Measurements from ENCODE around the gene USP24. TPM values are rescaled to one million over a fixed set of nuclear protein-coding genes. Genes with fewer than 3 reads are reported as not detected.

The USP24 gene
- total RNA-seq, 1 experiment from 2014 or later = 40.9 TPM

DNA sequence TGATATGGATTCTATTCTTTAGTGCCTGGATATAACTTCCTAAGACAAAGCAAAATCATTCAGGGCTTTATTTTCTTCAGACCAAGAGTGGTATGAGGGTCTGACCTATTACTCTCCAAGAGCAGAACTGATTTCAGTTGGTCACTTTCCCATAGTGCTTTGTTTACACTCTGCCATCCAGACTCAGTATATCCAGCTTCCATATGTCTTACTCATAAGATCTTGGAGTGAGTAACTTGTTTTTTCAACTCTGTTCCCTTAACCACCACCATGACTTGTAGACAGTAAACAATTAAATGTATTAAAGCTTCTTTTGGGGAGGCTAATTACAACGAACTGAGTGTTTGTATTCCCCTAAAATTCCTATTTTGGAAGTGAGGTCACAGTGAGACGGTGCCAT lies 83.4 kb downstream of the USP24 start (continued):
- TF ChIP-seq, protein P1, sequence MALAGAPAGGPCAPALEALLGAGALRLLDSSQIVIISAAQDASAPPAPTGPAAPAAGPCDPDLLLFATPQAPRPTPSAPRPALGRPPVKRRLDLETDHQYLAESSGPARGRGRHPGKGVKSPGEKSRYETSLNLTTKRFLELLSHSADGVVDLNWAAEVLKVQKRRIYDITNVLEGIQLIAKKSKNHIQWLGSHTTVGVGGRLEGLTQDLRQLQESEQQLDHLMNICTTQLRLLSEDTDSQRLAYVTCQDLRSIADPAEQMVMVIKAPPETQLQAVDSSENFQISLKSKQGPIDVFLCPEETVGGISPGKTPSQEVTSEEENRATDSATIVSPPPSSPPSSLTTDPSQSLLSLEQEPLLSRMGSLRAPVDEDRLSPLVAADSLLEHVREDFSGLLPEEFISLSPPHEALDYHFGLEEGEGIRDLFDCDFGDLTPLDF (CRISPR knock-in tag; IDR thresholded peaks at IDR 0.05) = no peak
- TF ChIP-seq, protein P2, sequence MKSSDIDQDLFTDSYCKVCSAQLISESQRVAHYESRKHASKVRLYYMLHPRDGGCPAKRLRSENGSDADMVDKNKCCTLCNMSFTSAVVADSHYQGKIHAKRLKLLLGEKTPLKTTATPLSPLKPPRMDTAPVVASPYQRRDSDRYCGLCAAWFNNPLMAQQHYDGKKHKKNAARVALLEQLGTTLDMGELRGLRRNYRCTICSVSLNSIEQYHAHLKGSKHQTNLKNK (CRISPR knock-in tag; IDR thresholded peaks at IDR 0.05) = no peak
- TF ChIP-seq ELF4 (CRISPR knock-in tag; IDR thresholded peaks at IDR 0.05; ENCODE audit: low read depth) = no peak

DNA sequence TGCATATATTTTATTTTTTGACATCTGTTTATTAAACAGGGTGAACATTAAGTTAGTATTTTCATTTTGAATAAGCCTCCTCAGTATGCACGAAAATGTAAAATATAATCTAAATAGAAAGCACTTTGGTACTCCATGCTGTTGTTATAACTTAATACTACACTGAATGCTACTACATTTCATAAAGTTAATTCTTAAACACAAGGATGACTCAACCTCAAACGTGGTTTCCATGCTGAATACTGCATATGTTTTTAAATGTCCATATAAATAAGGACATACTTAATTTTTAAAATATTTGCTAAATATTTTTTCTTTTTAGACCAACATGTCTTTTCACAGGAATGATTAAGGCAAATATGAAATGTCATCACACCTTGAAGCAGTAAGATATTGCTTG lies 83.9 kb downstream of the USP24 start:
- ChIA-PET CTCF (interaction anchor here (0.9 kb wide), 1 partner anchor 12 kb away, joined by 3 read pairs; no protein-coding TSS in a partner anchor), POLR2A (no interaction called here)
- no peak overlapping the region for H3K27ac Mint-ChIP-seq
- ATAC-seq (no peak), DNase-seq (ENCODE audit: low spot score) (no peak)
- H3K9me3 Mint-ChIP-seq = no peaks in the 10 kb centered on the region
- H3K36me3 Mint-ChIP-seq = peaks cover 59% of the 10 kb centered on the region
- TF ChIP-seq JAZF1 (CRISPR knock-in tag; IDR thresholded peaks at IDR 0.05) (no peak), MYBL2 (CRISPR knock-in tag; IDR thresholded peaks at IDR 0.05) (no peak)
- H3K4me3 Mint-ChIP-seq = no peak overlapping the region
- H3K4me1 Mint-ChIP-seq = no peaks in the 10 kb centered on the region
- no peaks in the 10 kb centered on the region for H3K27me3 Mint-ChIP-seq (ENCODE audit: low read depth)

DNA sequence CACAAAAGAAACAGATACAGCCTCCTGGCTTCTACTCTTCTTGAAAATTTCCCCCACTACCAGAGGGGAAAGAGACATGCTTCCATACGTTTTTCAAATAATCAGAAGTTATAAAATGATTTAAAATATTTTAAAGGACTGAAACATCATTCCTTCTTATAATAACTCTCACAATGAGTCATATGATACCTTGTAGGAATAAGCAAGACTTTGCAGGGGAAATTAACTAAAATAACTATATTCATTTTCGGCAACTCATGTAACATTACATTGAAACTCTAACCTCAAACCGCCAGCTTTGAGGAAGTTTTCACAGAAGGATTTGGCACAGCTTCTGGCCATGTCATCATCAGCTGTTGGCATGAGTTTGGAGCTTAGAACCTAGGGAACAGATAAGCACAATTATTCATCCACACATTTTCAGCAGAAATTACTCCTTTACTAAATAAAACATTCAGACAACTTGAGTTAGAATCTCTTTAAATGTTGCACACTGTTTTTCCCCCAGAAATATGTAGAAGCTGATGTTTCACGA lies 85.9 kb downstream of the USP24 start:
- ChIA-PET POLR2A (no interaction called here), CTCF (no interaction called here)
- H3K9me3 Mint-ChIP-seq = no peaks in the 10 kb centered on the region
- no peak overlapping the region for H3K27ac Mint-ChIP-seq
- no peak for ATAC-seq
- no peaks in the 10 kb centered on the region for H3K27me3 Mint-ChIP-seq (ENCODE audit: low read depth)
- no peak for TF ChIP-seq SOX15 (CRISPR knock-in tag; IDR thresholded peaks at IDR 0.05)
- TF ChIP-seq EMX1 (CRISPR knock-in tag; IDR thresholded peaks at IDR 0.05) = no peak
- no peak for TF ChIP-seq ZNF232 (CRISPR knock-in tag; IDR thresholded peaks at IDR 0.05)
- TF ChIP-seq, protein P3, sequence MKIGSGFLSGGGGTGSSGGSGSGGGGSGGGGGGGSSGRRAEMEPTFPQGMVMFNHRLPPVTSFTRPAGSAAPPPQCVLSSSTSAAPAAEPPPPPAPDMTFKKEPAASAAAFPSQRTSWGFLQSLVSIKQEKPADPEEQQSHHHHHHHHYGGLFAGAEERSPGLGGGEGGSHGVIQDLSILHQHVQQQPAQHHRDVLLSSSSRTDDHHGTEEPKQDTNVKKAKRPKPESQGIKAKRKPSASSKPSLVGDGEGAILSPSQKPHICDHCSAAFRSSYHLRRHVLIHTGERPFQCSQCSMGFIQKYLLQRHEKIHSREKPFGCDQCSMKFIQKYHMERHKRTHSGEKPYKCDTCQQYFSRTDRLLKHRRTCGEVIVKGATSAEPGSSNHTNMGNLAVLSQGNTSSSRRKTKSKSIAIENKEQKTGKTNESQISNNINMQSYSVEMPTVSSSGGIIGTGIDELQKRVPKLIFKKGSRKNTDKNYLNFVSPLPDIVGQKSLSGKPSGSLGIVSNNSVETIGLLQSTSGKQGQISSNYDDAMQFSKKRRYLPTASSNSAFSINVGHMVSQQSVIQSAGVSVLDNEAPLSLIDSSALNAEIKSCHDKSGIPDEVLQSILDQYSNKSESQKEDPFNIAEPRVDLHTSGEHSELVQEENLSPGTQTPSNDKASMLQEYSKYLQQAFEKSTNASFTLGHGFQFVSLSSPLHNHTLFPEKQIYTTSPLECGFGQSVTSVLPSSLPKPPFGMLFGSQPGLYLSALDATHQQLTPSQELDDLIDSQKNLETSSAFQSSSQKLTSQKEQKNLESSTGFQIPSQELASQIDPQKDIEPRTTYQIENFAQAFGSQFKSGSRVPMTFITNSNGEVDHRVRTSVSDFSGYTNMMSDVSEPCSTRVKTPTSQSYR (CRISPR knock-in tag; IDR thresholded peaks at IDR 0.05) = no peak
- TF ChIP-seq RORB (CRISPR knock-in tag; IDR thresholded peaks at IDR 0.05) = no peak
- TF ChIP-seq NFYB (CRISPR knock-in tag; conservative IDR thresholded peaks at IDR 0.05; ENCODE audit: low read depth) = no peak
- TF ChIP-seq SMAD3 (CRISPR knock-in tag; IDR thresholded peaks at IDR 0.05; ENCODE audit: borderline replicate concordance) = no peak
- TF ChIP-seq, protein P4, sequence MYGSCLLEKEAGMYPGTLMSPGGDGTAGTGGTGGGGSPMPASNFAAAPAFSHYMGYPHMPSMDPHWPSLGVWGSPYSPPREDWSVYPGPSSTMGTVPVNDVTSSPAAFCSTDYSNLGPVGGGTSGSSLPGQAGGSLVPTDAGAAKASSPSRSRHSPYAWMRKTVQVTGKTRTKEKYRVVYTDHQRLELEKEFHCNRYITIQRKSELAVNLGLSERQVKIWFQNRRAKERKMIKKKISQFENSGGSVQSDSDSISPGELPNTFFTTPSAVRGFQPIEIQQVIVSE (CRISPR knock-in tag; IDR thresholded peaks at IDR 0.05; ENCODE audit: borderline replicate concordance) = no peak
- no peak for DNase-seq (ENCODE audit: low spot score)
- H3K4me1 Mint-ChIP-seq = no peaks in the 10 kb centered on the region
- H3K4me3 Mint-ChIP-seq = no peak overlapping the region
- H3K36me3 Mint-ChIP-seq = peaks cover 69% of the 10 kb centered on the region

DNA sequence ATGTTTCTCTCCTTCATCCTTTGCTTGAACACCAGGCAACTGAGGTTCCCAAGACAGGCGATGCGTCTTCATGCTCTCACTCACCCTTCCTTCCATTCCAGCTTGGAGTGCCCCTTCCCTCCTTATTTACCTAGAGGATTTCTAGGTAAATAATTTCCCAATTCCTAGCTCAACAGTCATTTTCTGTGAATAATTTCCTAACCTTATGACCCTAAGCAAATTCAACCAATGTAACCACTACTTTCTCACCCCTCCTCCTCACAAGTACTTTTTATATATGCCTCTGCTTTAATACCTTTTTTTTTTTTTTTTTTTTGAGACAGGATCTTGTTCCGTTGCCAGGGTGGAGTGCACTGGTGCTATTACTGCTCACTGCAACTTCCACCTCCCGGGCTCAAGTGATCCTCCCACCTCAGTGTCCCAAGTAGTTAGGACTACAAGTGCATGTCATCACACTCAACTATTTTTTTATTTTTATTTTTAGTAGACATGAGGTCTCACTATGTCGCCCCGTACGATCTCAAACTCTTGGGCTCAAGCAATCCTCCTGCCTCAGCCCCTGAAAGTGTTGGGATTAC lies 86.7 kb downstream of the USP24 start:
- Mint-ChIP-seq H3K36me3 (peaks cover 69% of the 10 kb centered on the region), H3K27ac (no peak overlapping the region)

More for the DNA sequence above, 86.7 kb downstream of the USP24 start:
- no peaks in the 10 kb centered on the region for H3K9me3 Mint-ChIP-seq
- H3K4me3 Mint-ChIP-seq = no peak overlapping the region
- ChIA-PET POLR2A (no interaction called here), CTCF (interaction anchor here (0.7 kb wide), 1 partner anchor 184 kb away, joined by 3 read pairs; no protein-coding TSS in a partner anchor)
- no peak for ATAC-seq
- no peaks in the 10 kb centered on the region for H3K4me1 Mint-ChIP-seq
- H3K27me3 Mint-ChIP-seq (ENCODE audit: low read depth) = no peaks in the 10 kb centered on the region
- no peak for TF ChIP-seq ZNF396 (CRISPR knock-in tag; IDR thresholded peaks at IDR 0.05; ENCODE audit: borderline replicate concordance)
- DNase-seq (ENCODE audit: low spot score) = no peak
